Measurements from ENCODE around the gene TSPO.
"Not testable (repeated sequence)": the region's sequence is repeated elsewhere in the genome, so short reads cannot be mapped to it uniquely, and the experiment has no call there.

The TSPO gene

GRCh38 chr22:43151251-43152002, at the start of gene TSPO:
Gene TSPO (plus strand): TSS chr22:43151559. CDS start chr22:43159239, 7,680 bp downstream.
- peak; percentile 54 for DNase-seq

DNA sequence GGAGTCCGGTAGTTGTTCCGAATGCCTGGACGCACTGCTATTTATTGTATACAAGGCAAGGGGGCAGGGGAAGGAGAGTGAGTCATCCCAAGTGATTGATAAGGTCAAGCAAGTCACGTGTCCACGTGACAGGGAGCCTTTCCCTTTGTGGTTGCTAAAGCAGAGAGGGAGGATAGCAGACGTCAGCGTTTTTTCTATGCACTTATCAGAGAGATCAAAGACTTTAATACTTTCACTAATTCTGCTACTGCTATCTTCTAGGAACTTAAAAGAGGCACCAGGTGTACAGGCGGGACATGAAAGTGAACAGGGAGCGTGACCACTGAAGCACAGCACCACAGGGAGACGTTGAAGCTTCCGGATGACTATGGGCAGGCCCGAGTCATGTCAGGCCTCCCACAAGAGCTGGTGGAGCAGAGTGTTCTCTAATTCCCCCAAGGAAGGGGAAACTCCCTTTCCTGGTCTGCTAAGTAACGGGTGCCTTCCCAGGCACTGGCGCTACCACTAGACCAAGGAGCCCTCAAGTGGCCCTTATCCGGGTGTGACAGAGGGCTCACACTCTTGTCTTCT, 47.2 kb upstream of the TSPO start:
- not testable (repeated sequence) for DNase-seq

DNA sequence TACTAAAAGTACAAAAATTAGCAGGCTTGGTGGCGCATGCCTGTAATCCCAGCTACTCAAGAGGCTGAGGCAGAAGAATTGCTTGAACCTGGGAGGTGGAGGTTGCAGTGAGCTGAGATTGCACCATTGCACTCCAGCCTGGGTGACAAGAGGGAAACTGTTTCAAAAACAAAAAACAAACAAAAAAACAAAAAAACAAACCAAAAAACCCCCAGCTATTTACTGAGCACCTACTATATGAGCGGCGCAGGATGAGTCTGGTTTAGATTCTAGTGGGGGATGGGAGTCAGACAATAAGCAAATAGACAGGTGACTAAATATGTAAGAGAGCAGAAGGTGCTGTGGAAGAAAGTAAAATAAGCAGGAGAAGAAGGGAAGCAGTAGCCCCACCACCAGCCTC, 46.4 kb upstream of the TSPO start:
- not testable (repeated sequence) for DNase-seq

DNA sequence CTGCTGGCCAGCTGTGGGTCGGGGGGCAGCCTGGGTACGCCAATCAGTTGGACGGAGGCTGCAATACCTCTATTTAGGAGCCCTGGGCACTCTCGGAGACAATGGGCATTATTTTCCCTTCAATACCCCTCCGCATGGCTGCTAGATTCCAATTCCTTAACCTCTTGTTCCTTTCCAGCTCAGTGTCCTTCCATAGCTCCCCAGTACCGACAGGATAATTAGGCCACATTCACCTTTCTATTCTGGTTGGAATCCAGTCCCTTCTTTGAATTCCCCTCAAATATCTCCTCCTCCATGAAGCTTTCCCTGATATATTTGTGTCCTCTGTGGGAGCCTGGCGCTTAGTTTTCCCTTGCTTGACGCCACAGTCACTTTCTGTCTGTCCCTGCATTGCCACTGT, 45.1 kb upstream of the TSPO start:
- no peak for DNase-seq

GRCh38 chr22:43109511-43109910, 41.8 kb upstream of the TSPO start:
- no peak for DNase-seq

DNA sequence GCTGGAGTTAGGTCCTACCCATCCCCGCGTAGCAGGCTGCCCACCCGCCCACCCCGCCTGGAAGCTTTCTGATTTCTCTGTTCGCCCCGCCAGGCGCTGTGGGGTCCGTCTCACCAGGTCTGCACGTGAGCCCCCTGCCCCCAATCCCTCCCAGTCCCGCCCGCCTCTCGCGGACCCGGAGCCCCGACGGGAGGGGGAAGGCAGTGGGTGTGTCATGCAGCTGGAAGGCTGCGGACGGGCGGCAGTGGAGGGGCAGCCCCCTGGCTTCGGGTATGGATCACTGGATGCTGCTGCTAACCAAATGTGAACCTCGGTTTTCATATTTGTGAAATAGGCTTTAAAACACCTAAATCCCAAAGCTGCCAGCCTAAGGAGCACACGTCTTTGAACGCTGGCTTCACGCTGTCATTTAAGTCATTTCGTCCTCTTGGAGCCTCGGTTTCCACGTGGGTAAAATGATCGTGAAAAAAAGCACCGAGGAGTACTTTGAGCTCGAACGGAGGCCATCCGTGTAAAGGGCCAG, 41.4 kb upstream of the TSPO start:
- no peak for DNase-seq

- peak; percentile 45 for DNase-seq
These were observed 40.9 kb upstream of the TSPO start, which contains the start of gene BIK for GRCh38 chr22:43110444-43110926. Gene BIK (plus strand): TSS chr22:43110750. CDS start chr22:43124023, 13,273 bp downstream.

DNA sequence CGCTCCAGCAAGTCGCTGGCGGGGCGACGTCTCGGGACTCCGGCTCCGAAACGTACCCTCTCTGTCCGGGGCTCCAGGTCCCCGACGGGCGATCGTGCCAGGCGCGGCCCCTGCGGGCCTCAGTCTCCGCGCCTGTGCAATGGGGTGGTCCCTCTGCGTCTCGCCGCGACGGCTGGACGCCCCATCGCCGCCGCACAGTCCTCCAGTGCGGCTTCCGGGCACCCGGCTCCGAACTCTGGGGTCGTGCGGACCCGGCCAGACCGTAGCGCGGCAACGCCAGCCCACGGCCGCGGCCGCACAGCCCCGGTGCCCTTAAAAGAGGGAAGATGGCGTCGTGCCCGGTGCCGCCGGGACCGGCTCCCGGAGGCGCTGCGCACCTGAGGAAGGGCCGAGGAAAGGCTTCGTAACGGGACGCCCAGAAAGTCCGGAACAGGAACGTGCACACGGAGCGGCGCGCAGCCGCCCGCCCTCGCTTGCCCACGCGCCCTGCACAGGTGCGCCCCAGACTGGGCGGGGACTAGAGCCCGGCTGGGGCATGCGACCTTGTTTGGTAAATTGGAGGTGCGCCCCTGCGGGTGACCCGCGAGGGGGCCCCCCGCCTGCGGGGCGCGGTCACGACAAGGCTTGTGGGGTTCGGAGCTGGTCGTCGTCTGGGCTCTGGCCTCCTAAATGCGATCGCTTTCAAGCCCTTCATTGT, 40.3 kb upstream of the TSPO start:
- DNase-seq: peak; percentile 55

DNA sequence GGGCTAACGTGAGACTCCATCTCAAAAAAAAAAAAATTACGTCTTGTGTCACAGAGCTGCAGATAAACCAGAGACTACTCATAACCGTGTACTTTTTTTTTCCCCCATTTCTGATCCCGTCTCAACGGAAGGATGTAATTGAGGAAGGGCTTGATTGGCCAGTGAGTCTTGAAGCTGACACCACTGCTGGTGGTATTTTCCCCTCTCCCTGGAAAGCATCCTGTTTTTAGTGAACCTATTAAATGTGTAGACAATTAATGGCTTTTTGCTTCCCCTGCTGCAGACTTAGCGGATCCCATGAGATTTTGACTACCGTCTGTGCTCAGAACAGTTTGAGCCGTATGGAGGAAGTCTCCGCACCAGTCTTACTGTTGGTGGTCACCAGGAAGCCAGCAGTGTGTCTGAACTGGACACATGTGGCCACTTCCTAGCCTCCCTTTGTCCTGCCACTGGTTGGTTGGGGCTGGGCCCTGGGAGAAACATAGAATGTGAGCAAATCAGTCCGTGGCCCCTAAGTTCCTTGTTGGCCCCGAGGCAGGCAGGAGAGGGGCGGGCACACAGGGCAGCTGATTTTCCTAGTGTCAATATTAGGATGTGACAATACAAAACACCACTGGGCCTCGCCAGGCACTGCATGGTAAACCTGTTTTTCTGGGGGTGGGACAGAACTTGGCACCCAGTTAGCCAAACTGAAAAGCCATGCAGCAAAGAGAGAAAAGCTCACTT, 37.7 kb upstream of the TSPO start:
- DNase-seq: no peak

- DNase-seq: no peak
These were observed 36.4 kb upstream of the TSPO start for GRCh38 chr22:43114958-43115357.

DNA sequence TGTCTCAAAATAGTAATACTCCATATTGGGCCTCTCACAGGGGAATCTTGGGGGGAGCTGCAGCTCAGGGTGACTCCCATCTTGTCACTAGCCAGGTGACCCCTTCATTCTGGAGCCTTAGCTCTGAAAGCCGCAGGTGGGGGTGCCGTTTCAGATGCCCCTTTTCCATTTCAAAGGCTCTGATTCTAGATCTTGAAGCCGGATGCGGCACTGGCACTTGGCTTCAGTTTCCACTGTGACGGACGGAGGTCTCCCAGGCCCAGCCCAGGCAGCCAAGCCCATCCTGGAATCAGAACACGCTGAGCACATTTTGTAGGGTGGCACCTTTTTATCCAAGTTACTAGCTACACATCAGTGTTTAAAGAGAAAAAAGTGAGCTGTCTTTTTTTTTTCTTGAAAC, 34.4 kb upstream of the TSPO start:
- no peak for DNase-seq

DNA sequence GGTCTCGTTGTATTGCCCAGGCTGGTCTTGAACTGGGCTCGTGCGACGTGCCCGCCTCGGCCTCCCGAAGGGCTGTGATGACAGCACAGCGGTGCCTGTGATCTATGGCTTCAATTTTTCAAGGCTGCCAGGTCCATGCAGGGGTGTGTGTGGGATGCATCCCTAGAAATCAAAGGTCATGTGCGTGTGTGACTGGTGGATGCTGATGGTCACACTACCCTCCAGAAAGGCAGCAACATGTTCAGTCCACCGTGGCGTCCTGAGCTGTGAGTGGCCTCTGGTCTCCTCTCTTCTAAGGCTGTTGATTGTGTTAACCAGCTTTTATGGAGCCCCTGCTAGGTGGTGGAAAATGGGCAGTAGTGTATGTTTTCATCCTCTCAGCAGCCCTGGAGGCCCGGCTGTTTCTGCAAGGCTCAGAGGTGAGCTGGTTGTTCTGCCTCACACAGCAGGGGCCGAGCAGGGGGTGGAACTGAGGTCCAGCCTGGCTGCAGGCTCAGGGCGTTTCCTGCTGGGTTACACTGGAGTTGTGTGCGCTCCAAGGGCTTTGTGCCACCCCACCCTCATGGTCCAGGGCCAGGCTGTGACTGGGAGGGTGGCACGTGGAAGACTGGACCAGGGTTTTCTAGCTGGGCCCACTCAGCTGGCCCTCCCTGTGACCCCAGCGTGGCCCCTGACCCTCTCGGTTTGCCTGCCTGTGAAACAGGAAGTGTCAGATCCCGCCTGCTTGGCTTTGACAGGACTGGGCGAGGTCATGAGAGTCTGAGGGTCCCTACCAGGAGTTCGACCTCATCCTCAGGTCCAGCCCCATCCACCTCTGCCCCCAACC, 33.1 kb upstream of the TSPO start:
- no peak for DNase-seq

- DNase-seq: no peak
These were observed 32.4 kb upstream of the TSPO start for GRCh38 chr22:43118953-43119458.

- DNase-seq: no peak
These were observed 24.7 kb upstream of the TSPO start for GRCh38 chr22:43126501-43127165.

DNA sequence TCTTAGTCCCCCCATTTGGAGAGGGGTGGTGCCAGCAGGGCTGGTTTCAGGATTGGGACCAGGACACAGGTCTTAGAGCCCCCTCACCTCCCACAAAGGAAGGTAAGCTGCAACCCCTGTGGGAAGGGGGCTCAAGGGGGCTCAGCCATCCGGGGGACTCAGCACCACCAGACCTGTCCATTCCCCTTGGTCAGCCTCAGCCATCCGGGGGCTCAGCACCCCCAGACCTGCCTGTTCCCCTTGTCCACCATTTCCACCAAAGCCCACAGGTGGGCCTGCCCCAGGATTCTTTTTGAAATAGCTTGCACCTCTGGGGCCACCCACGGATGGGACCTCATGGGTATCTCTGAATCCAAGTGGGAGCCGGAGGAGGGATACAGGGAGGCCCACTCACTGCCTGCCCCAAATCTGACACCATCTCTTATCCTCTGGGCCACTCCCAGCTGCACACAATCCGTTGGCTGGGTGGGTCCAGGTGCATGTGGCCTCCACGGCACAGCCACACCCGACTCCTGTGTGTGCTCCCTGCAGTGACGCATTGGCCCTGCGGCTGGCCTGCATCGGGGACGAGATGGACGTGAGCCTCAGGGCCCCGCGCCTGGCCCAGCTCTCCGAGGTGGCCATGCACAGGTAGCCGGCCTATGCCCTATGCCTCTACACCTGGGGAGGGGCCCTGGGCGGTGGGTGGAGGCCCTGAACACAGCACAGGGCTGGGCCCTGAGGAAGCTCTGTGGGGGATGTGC, 24.0 kb upstream of the TSPO start:
- DNase-seq: no peak

GRCh38 chr22:43128116-43128515, 23.2 kb upstream of the TSPO start:
- DNase-seq: no peak

DNA sequence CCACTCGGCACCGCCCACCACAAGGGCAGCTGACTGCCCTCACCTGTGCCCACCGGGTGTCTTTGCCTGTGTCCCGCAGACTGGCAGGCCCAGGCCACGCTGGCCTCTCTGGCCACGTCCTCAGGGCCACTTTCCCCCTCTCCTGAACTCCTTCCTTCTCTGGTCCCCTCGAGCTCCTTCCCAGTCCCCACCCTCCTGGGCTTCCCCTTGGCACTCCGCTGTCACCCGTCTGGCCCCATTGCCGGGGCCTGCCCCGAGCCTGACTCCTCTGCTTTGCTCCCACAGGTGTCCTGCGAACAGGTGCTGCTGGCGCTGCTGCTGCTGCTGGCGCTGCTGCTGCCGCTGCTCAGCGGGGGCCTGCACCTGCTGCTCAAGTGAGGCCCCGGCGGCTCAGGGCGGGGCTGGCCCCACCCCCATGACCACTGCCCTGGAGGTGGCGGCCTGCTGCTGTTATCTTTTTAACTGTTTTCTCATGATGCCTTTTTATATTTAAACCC, 22.4 kb upstream of the TSPO start:
- DNase-seq: no peak

- no peak for DNase-seq
These were observed 21.6 kb upstream of the TSPO start for GRCh38 chr22:43129426-43130425.
